Glutamatergic neuron (in vitro differentiated cells): ENCODE measurements around the gene NTSR1. TPM values are rescaled to one million over a fixed set of nuclear protein-coding genes. Genes with fewer than 3 reads are reported as not detected.

Experiments
- DNase-seq: peaks from one replicate; pipeline ENCODE4 v3.0.0; 2022
- H3K27ac Mint-ChIP-seq: one replicate; pipeline ENCODE4 v1.8.0; 2020; ENCODE audit warnings: mild to moderate bottlenecking, mixed read lengths, inconsistent platforms; ENCODE audit not compliant: unreplicated experiment
- H3K27me3 Mint-ChIP-seq: one replicate; pipeline ENCODE4 v1.8.0; 2020; ENCODE audit warnings: mild to moderate bottlenecking, moderate library complexity, mixed read lengths, inconsistent platforms; ENCODE audit not compliant: unreplicated experiment
- H3K36me3 Mint-ChIP-seq: one replicate; pipeline ENCODE4 v1.8.0; 2020; ENCODE audit warnings: mild to moderate bottlenecking, mixed read lengths, inconsistent platforms; ENCODE audit not compliant: unreplicated experiment
- H3K4me1 Mint-ChIP-seq: one replicate; pipeline ENCODE4 v1.8.0; 2020; ENCODE audit warnings: mild to moderate bottlenecking, low read depth, mixed read lengths, inconsistent platforms; ENCODE audit not compliant: unreplicated experiment
- H3K4me3 Mint-ChIP-seq: one replicate; pipeline ENCODE4 v1.8.0; 2020; ENCODE audit warnings: mild to moderate bottlenecking, mixed read lengths, inconsistent platforms; ENCODE audit not compliant: unreplicated experiment
- H3K9me3 Mint-ChIP-seq: one replicate; pipeline ENCODE4 v1.8.0; 2020; ENCODE audit warnings: mild to moderate bottlenecking, moderate library complexity, mixed read lengths, inconsistent platforms; ENCODE audit not compliant: unreplicated experiment
- CTCF ChIP-seq: fragments of 200-600 bp; sonication (generic); IDR thresholded peaks from one replicate; pipeline ENCODE4 v1.5.0; 2021; ENCODE audit not compliant: partially characterized antibody, unreplicated experiment
- total RNA-seq: library from RNA; stranded (reverse); fragmentation: NEBNext Ultra II Directional; extraction: Animal tissue kit (Norgen Biotek cat#: 25700); gene quantifications from one replicate; pipeline ENCODE4 v1.2.1, GENCODE V29; 2021; ENCODE audit not compliant: unreplicated experiment

NTSR1 gene
- total RNA-seq, 1 donor from 2014 or later, result 4.0 TPM

- no peak for DNase-seq
- Mint-ChIP-seq H3K27me3 (peaks cover 6% of the 10 kb centered on the region), H3K4me3 (no peak overlapping the region), H3K36me3 (peaks cover 48% of the 10 kb centered on the region), H3K27ac (no peak overlapping the region), H3K9me3 (peaks cover 15% of the 10 kb centered on the region), H3K4me1 (peaks cover 2% of the 10 kb centered on the region)
- no peak for TF ChIP-seq CTCF
These were observed 10.8 kb downstream of the NTSR1 start for GRCh38 chr20:62719250-62719935.

- Mint-ChIP-seq H3K4me3 (no peak overlapping the region), H3K36me3 (peaks cover 46% of the 10 kb centered on the region), H3K9me3 (peaks cover 13% of the 10 kb centered on the region), H3K27ac (no peak overlapping the region), H3K27me3 (peaks cover 2% of the 10 kb centered on the region), H3K4me1 (no peaks in the 10 kb centered on the region)
- no peak for DNase-seq
- no peak for TF ChIP-seq CTCF
These were observed 13.1 kb downstream of the NTSR1 start for GRCh38 chr20:62721511-62722370.

DNA sequence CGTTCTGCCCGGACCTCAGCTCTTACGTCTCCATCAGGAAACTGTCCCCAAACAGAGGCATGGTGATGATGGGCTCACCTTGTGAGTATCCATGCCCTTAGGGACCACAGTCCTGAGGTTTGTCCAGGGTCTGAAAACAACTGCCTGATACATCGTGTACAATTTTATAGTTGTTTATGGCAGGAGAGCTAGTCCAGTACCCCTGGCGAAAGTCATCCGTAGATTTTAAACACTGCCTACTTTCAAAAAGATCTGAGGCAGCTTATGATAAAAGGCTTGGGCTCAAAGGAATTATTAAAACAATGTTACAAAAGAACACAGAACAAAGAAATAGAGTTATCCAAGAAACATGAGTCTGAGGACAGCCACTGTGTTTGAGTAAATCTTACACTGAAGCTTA is 14.0 kb downstream of the NTSR1 start:
- DNase-seq, result no peak
- TF ChIP-seq CTCF, result no peak
- no peak overlapping the region for H3K4me3 Mint-ChIP-seq
- peaks cover 44% of the 10 kb centered on the region for H3K36me3 Mint-ChIP-seq
- H3K27me3 Mint-ChIP-seq, result peaks cover 2% of the 10 kb centered on the region
- peaks cover 3% of the 10 kb centered on the region for H3K4me1 Mint-ChIP-seq
- peaks cover 12% of the 10 kb centered on the region for H3K9me3 Mint-ChIP-seq
- H3K27ac Mint-ChIP-seq, result no peak overlapping the region

GRCh38 chr20:62723351-62723750 is 14.7 kb downstream of the NTSR1 start:
- H3K36me3 Mint-ChIP-seq, result peaks cover 42% of the 10 kb centered on the region

More at GRCh38 chr20:62723351-62723750, 14.7 kb downstream of the NTSR1 start:
- TF ChIP-seq CTCF, result no peak
- Mint-ChIP-seq H3K9me3 (peaks cover 10% of the 10 kb centered on the region), H3K4me1 (peaks cover 3% of the 10 kb centered on the region), H3K27me3 (peaks cover 2% of the 10 kb centered on the region), H3K27ac (no peak overlapping the region), H3K4me3 (no peak overlapping the region)
- no peak for DNase-seq
